Stimulated activated naive CD4-positive, alpha-beta T cell treated with Interleukin-2 at 50 U/mL for 16 hours (primary cell): ENCODE measurements around the gene RGS8.

Source experiments
- DNase-seq: peaks from one replicate; lab custom pipeline; 2025; lab: John Stamatoyannopoulos, UW

RGS8 gene

DNA sequence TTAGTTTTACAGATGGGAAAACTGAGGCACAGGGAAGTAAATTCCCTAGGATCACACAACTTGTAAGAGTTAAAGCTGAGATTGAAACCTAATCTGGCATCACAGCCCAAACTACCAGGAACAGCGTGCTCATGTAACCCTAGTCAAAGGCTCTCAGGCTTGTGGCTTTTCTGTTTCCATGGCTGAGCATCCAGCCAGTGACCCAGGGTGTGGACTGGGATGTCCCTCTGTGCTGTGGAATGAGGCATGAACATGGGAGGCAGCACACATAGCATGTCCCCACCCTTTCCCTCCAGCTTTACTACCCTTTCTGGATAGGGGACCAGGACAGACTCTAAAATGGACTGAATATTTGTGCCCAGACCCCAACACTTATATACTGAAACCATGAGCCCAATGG lies 45.1 kb downstream of the RGS8 start:
- no peak for DNase-seq

- DNase-seq = no peak
Observed at GRCh38 chr1:182637769-182638168, 46.6 kb downstream of the RGS8 start.

GRCh38 chr1:182635871-182636270 lies 48.5 kb downstream of the RGS8 start:
- DNase-seq = no peak
